GM12878 (cell line): ENCODE data around the gene TPBG. TPM values are rescaled to one million over a fixed set of nuclear protein-coding genes. Genes with fewer than 3 reads are reported as not detected.

ENCODE experiments used
- ATAC-seq: fragments of 200-7000 bp; cut with Tn5 transposase; 3 replicates; pipeline ENCODE4 v1.9.1; 2020; ENCODE audit warnings: mild to moderate bottlenecking, moderate library complexity
- BruUV-seq: library from RNA; stranded (reverse); fragments of 400-500 nt; replicated peaks from 2 replicates; lab custom pipeline; 2021; lab: Mats Ljungman, UMichigan
- CTCF ChIA-PET: fragments of 300-600 bp; sonication (Branson Sonifier 250); formaldehyde crosslinking; extraction: SDS; loops from one replicate; lab custom pipeline; 2021; ENCODE audit warnings: inconsistent platforms; lab: Yijun Ruan, JAX
- POLR2A ChIA-PET: fragments of 350-600 bp; formaldehyde crosslinking; extraction: SDS; loops from one replicate; lab custom pipeline; 2021; ENCODE audit warnings: inconsistent platforms; lab: Charles Lee
- RAD21 ChIA-PET: fragments of 300-600 bp; sonication (Branson Sonifier 250); formaldehyde crosslinking; loops from one replicate; lab custom pipeline; 2023; ENCODE audit warnings: antibody characterized with exemption; ENCODE audit not compliant: unreplicated experiment; lab: Charles Lee
- SMC1A ChIA-PET: fragments of 300-600 bp; sonication (Branson Sonifier 250); formaldehyde crosslinking; loops from one replicate; lab custom pipeline; 2023; ENCODE audit not compliant: unreplicated experiment, uncharacterized antibody; lab: Charles Lee
- DNase-seq: peaks from one replicate; pipeline ENCODE4 v3.0.0-alpha.2; 2011; ENCODE audit warnings: low read depth, low spot score
- FAIRE-seq: peaks from 3 replicates; lab custom pipeline; 2011; peaks lifted over from hg19 to GRCh38; lab: Jason Lieb, UNC
- H2AFZ ChIP-seq: 2 replicates; pipeline ENCODE4 v1.6.0; 2011; ENCODE audit warnings: low read depth, low read length, control low read depth; ENCODE audit not compliant: control insufficient read depth
- H3K27ac ChIP-seq: 2 replicates; pipeline ENCODE4 v1.5.1; 2011; ENCODE audit warnings: control low read depth; ENCODE audit not compliant: control insufficient read depth, insufficient read depth
- H3K27me3 ChIP-seq, 2 experiments: replicated peaks in 1 of 2; 2 replicates each; pipeline versions ENCODE4 v1.6.0 to v1.6.1; 2011; ENCODE audit warnings: low read length in 1 of 2; ENCODE audit not compliant: control insufficient read depth in 2 of 2, insufficient read depth in 2 of 2
- H3K36me3 ChIP-seq, 2 experiments: 2 replicates each; pipeline ENCODE4 v1.5.1; 2011; ENCODE audit warnings: low read length in 1 of 2; ENCODE audit not compliant: control insufficient read depth in 2 of 2, insufficient read depth in 2 of 2
- H3K4me1 ChIP-seq: 2 replicates; pipeline ENCODE4 v1.6.1; 2011; ENCODE audit warnings: mild to moderate bottlenecking, low read length, moderate library complexity, mixed read lengths; ENCODE audit not compliant: control insufficient read depth, insufficient read depth
- H3K4me2 ChIP-seq: 2 replicates; pipeline ENCODE4 v1.6.0; 2011; ENCODE audit warnings: control low read depth; ENCODE audit not compliant: control insufficient read depth, insufficient read depth
- H3K4me3 ChIP-seq: fragments of 200-600 bp; sonication (generic); 2 replicates; pipeline ENCODE4 v1.5.1; 2016
- H3K79me2 ChIP-seq: 2 replicates; pipeline ENCODE4 v1.6.0; 2011; ENCODE audit warnings: low read length; ENCODE audit not compliant: control insufficient read depth, insufficient read depth
- H3K9ac ChIP-seq: 2 replicates; pipeline ENCODE4 v1.8.0; 2011; ENCODE audit warnings: low read length, control low read depth, mixed read lengths; ENCODE audit not compliant: control insufficient read depth, insufficient read depth
- H3K9me3 ChIP-seq: replicated peaks from 3 replicates; pipeline ENCODE4 v1.5.1; 2011; ENCODE audit warnings: mild to moderate bottlenecking, low read length; ENCODE audit not compliant: control insufficient read depth, insufficient read depth
- H4K20me1 ChIP-seq: 2 replicates; pipeline ENCODE4 v1.6.0; 2011; ENCODE audit not compliant: control insufficient read depth, insufficient read depth
- CHD4 ChIP-seq: fragments of 200-600 bp; sonication (generic); IDR thresholded peaks from 2 replicates; pipeline ENCODE4 v1.6.1; 2016; ENCODE audit warnings: mild to moderate bottlenecking
- HDAC2 ChIP-seq: fragments of 200-600 bp; sonication (generic); IDR thresholded peaks from 2 replicates; pipeline ENCODE4 v1.6.1; 2017
- IRF4 ChIP-seq: IDR thresholded peaks from 2 replicates; pipeline ENCODE4 v1.6.1; 2011; ENCODE audit warnings: low read depth, low read length
- NR2F1 ChIP-seq: fragments of 450-650 bp; conservative IDR thresholded peaks from 2 replicates; pipeline ENCODE4 v1.6.1; 2017; ENCODE audit warnings: mild to moderate bottlenecking
- SIN3A ChIP-seq: IDR thresholded peaks from 2 replicates; pipeline ENCODE4 v1.6.1; 2012; ENCODE audit warnings: low read depth, low read length, improper control_type of control experiment
- SRF ChIP-seq, 2 experiments: IDR thresholded peaks; 2 replicates each; pipeline ENCODE4 v1.6.1; 2011; ENCODE audit warnings: low read depth in 2 of 2, low read length in 2 of 2, mild to moderate bottlenecking in 1 of 2, moderate library complexity in 1 of 2
- ZNF207 ChIP-seq: fragments of 450-650 bp; IDR thresholded peaks from 2 replicates; pipeline ENCODE4 v1.6.1; 2014; ENCODE audit warnings: antibody characterized with exemption, mild to moderate bottlenecking, borderline replicate concordance
- in situ Hi-C: fragments of 300-500 bp; cut with MboI; formaldehyde crosslinking; loops from 9 replicates; pipeline ENCODE4 v1.14.3; 2018; ENCODE audit warnings: mixed read lengths
- intact Hi-C: fragments of 100-400 bp; cut with micrococcal nuclease; formaldehyde crosslinking; loops from one replicate; pipeline ENCODE4 v1.14.2; 2022; ENCODE audit not compliant: unreplicated experiment
- polyA plus RNA-seq, 11 experiments: library from polyadenylated mRNA; depleted of rRNA in 4 of 11; unstranded in 6 of 11; stranded (reverse) in 5 of 11; fragments of >200 nt; fragmentation: Nextera tagmentation in 4 of 11; fragmentation: Illumina TruSeq in 1 of 11; extraction: Ambion mirVana in 4 of 11; extraction: Trizol in 1 of 11; gene quantifications; 1 replicate in 1 of 11; 2 replicates in 10 of 11; pipeline versions ENCODE4 v1.2.1 to v1.2.3, GENCODE V29; 2011 to 2016; ENCODE audit warnings: inconsistent platforms in 2 of 11, missing spikeins in 2 of 11, low read depth in 1 of 11
- total RNA-seq, 4 experiments: library from RNA; depleted of rRNA in 3 of 4; stranded (reverse); fragments of >200 nt in 3 of 4; fragmentation: Illumina TruSeq in 1 of 4; extraction: Trizol in 1 of 4; gene quantifications; 2 replicates each; pipeline versions ENCODE4 v1.2.1 to v1.2.3, GENCODE V29; 2013 to 2021
- TF ChIP-seq, protein P1 (sequence below): fragments of 450-650 bp; IDR thresholded peaks from 2 replicates; pipeline ENCODE4 v1.6.1; 2017; ENCODE audit warnings: mild to moderate bottlenecking, moderate library complexity

Gene TPBG
- total and polyA plus RNA-seq, 10 of the 15 experiments (the other 5 are each of a cell fraction or from before 2014, with no cell fraction given): 0.06 to 0.98 (median 0.66) TPM

DNA sequence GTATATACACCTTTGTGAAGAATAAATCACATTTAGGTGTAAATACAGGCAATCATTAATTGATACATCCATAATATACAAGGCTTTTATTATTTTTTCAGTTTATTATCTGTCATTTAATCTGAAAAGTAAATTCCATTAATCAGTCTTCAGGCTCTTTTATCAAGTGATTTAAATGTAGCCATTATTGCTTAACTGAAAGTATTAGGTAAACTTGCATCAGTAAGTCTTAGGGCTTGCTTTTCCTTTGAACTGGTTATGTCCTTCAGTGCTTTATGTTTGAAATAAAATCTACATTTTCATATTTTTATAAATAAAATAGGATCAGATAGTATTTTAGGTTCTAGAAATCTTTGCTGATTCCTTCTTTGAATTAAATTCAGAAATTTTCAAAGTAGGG is 4.1 kb downstream of the TPBG start:
- Histone ChIP-seq H3K4me2 (no peak overlapping the region), H3K27me3 (peaks cover 2 to 3% of the 10 kb centered on the region in 2 experiments; a peak in 2 of 4 replicates), H2AFZ (no peak overlapping the region), H4K20me1 (no peaks in the 10 kb centered on the region), H3K9ac (no peak overlapping the region), H3K36me3 (no peaks in the 10 kb centered on the region), H3K4me1 (no peaks in the 10 kb centered on the region), H3K9me3 (no peaks in the 10 kb centered on the region; the same call in 2 of the 3 replicates), H3K4me3 (no peak overlapping the region), H3K79me2 (no peaks in the 10 kb centered on the region), H3K27ac (no peak overlapping the region)
- ChIA-PET SMC1A (interaction anchor here (1.0 kb wide), 1 partner anchor 94 kb away, joined by 3 read pairs; no protein-coding TSS in a partner anchor), RAD21 (no interaction called here), CTCF (no interaction called here), POLR2A (no interaction called here)
- no peak for FAIRE-seq
- in situ Hi-C loops (no loop called here), intact Hi-C loops (loop anchor here (5.0 to 10.0 kb wide), 3 partner anchors 93 to 697 kb away; partner anchors contain the start of genes DOP1A and UBE3D)
- DNase-seq: no peak
- TF ChIP-seq NR2F1 (no peak), IRF4 (no peak), SRF (IDR thresholded peaks at IDR 0.05; ENCODE audit: low read depth in 2 of 2, low read length in 2 of 2) (no peak), SIN3A (no peak), HDAC2 (no peak), ZNF207 (no peak), CHD4 (no peak)
- TF ChIP-seq, protein P1, sequence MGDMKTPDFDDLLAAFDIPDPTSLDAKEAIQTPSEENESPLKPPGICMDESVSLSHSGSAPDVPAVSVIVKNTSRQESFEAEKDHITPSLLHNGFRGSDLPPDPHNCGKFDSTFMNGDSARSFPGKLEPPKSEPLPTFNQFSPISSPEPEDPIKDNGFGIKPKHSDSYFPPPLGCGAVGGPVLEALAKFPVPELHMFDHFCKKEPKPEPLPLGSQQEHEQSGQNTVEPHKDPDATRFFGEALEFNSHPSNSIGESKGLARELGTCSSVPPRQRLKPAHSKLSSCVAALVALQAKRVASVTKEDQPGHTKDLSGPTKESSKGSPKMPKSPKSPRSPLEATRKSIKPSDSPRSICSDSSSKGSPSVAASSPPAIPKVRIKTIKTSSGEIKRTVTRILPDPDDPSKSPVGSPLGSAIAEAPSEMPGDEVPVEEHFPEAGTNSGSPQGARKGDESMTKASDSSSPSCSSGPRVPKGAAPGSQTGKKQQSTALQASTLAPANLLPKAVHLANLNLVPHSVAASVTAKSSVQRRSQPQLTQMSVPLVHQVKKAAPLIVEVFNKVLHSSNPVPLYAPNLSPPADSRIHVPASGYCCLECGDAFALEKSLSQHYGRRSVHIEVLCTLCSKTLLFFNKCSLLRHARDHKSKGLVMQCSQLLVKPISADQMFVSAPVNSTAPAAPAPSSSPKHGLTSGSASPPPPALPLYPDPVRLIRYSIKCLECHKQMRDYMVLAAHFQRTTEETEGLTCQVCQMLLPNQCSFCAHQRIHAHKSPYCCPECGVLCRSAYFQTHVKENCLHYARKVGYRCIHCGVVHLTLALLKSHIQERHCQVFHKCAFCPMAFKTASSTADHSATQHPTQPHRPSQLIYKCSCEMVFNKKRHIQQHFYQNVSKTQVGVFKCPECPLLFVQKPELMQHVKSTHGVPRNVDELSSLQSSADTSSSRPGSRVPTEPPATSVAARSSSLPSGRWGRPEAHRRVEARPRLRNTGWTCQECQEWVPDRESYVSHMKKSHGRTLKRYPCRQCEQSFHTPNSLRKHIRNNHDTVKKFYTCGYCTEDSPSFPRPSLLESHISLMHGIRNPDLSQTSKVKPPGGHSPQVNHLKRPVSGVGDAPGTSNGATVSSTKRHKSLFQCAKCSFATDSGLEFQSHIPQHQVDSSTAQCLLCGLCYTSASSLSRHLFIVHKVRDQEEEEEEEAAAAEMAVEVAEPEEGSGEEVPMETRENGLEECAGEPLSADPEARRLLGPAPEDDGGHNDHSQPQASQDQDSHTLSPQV: no peak
- ATAC-seq: no peak
- BruUV-seq: no TSS peak
